Hepatocyte (in vitro differentiated cells): Measurements from ENCODE around the gene XPNPEP2. TPM values are rescaled to one million over a fixed set of nuclear protein-coding genes. Genes with fewer than 3 reads are reported as not detected.

Experiments
- DNase-seq: peaks from one replicate; pipeline ENCODE4 v3.0.0-alpha.2; 2016; ENCODE audit warnings: low spot score
- H2AFZ ChIP-seq: fragments of 200-600 bp; sonication (generic); 2 replicates; pipeline ENCODE4 v1.6.0; 2016; ENCODE audit warnings: antibody characterized with exemption, mild to moderate bottlenecking
- H3K27ac ChIP-seq: fragments of 200-600 bp; sonication (generic); 2 replicates; pipeline ENCODE4 v1.5.1; 2016; ENCODE audit warnings: mild to moderate bottlenecking
- H3K27me3 ChIP-seq: fragments of 200-600 bp; sonication (generic); 2 replicates; pipeline ENCODE4 v1.6.1; 2016
- H3K36me3 ChIP-seq: fragments of 200-600 bp; sonication (generic); replicated peaks from 2 replicates; pipeline ENCODE4 v1.5.1; 2016; ENCODE audit warnings: low read depth; ENCODE audit not compliant: insufficient read depth
- H3K4me1 ChIP-seq: fragments of 200-600 bp; sonication (generic); 2 replicates; pipeline ENCODE4 v1.5.1; 2016; ENCODE audit warnings: mild to moderate bottlenecking, moderate library complexity; ENCODE audit not compliant: insufficient read depth
- H3K4me2 ChIP-seq: fragments of 200-600 bp; sonication (generic); 2 replicates; pipeline ENCODE4 v1.6.0; 2016
- H3K4me3 ChIP-seq: fragments of 200-600 bp; sonication (generic); 2 replicates; pipeline ENCODE4 v1.5.1; 2016; ENCODE audit warnings: mild to moderate bottlenecking
- H3K79me2 ChIP-seq: fragments of 200-600 bp; sonication (generic); 2 replicates; pipeline ENCODE4 v1.6.0; 2017; ENCODE audit warnings: mild to moderate bottlenecking
- H3K9me2 ChIP-seq: fragments of 200-600 bp; sonication (generic); replicated peaks from 2 replicates; pipeline ENCODE4 v1.6.0; 2017; ENCODE audit warnings: mild to moderate bottlenecking; ENCODE audit not compliant: insufficient read depth
- H3K9me3 ChIP-seq: fragments of 200-600 bp; sonication (generic); 2 replicates; pipeline ENCODE4 v1.5.1; 2016; ENCODE audit warnings: low read depth, mild to moderate bottlenecking
- H4K20me1 ChIP-seq: fragments of 200-600 bp; sonication (generic); 2 replicates; pipeline ENCODE4 v1.6.0; 2016; ENCODE audit warnings: mild to moderate bottlenecking; ENCODE audit not compliant: insufficient read depth, poor library complexity, severe bottlenecking
- EZH2 ChIP-seq: fragments of 200-600 bp; sonication (generic); IDR thresholded peaks from 2 replicates; pipeline ENCODE4 v1.6.1; 2016; ENCODE audit warnings: antibody characterized with exemption, mild to moderate bottlenecking, borderline replicate concordance
- EZH2phosphoT487 ChIP-seq: fragments of 200-600 bp; sonication (generic); IDR thresholded peaks from one replicate; pipeline ENCODE4 v1.6.1; 2018; ENCODE audit warnings: antibody characterized with exemption, mild to moderate bottlenecking, low read depth, moderate library complexity; ENCODE audit not compliant: unreplicated experiment, severe bottlenecking
- WGBS: methylation state at CpG from one replicate; pipeline ENCODE4 v1.1.6; 2016; ENCODE audit warnings: low lambda C conversion rate; ENCODE audit errors: missing lambda C conversion rate; 5-methylcytosine and 5-hydroxymethylcytosine counted together
- polyA plus RNA-seq: library from polyadenylated mRNA; unstranded; fragments of >200 nt; fragmentation: Nextera tagmentation; extraction: Ambion mirVana; gene quantifications from 2 replicates; pipeline ENCODE4 v1.2.1, GENCODE V29; 2016
- total RNA-seq: library from RNA; depleted of rRNA; stranded (reverse); fragments of >200 nt; gene quantifications from 2 replicates; pipeline ENCODE4 v1.2.3, GENCODE V29; 2014
- TF ChIP-seq, protein P1 (sequence below): fragments of 200-600 bp; sonication (generic); IDR thresholded peaks from 2 replicates; pipeline ENCODE4 v1.5.1; 2016; ENCODE audit warnings: antibody characterized with exemption, mild to moderate bottlenecking; ENCODE audit not compliant: poor library complexity

The XPNPEP2 gene
- total and polyA plus RNA-seq, 2 experiments from 2014 or later = 21.9 to 23.1 TPM

DNA sequence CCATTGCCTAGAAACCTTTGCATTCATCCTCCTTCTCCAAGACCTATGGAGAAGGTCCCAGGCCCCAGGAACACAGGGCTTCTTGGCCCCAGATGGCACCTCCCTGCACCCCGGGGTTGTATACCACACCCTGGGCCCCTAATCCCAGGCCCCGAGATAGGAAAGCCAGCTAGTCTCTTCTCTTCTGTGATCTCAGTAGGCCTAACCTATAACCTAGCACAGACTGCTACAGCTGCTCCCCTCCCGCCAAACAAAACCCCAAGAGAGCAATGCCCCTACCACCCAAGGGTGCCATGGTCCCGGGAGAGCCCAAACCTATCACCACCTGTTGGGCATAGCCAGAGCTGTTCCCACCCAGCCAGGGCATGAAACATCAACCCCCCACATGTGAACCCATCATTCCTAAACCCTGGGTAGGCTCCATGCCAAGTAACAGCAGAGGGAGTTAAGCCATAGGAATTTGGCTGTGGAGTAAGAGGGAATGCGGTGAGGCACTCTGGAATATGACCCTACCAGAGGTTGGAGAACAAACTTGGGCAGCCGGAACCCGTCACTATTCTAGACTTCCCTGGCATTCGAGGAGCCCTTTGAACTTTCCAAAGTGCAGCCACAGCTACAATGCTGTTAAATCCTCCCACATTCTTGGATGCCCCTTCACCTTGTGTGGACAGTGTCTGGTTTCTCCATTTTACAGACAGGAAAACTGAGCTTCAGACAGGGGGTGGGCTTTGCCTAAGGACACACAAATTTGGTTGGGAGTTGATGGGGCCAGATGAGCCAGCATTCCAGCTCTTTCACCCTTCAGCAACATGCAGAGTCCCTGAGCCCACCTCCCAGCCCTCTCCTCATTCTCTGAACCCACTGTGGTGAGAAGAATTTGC is 30.0 kb downstream of the XPNPEP2 start:
- Histone ChIP-seq H3K4me1 (no peaks in the 10 kb centered on the region), H4K20me1 (no peaks in the 10 kb centered on the region), H3K27ac (no peak overlapping the region), H2AFZ (no peak overlapping the region), H3K27me3 (no peaks in the 10 kb centered on the region), H3K9me2 (no peaks in the 10 kb centered on the region), H3K36me3 (no peaks in the 10 kb centered on the region), H3K4me2 (no peak overlapping the region), H3K9me3 (no peaks in the 10 kb centered on the region), H3K79me2 (no peaks in the 10 kb centered on the region), H3K4me3 (no peak overlapping the region)
- TF ChIP-seq, protein P1, sequence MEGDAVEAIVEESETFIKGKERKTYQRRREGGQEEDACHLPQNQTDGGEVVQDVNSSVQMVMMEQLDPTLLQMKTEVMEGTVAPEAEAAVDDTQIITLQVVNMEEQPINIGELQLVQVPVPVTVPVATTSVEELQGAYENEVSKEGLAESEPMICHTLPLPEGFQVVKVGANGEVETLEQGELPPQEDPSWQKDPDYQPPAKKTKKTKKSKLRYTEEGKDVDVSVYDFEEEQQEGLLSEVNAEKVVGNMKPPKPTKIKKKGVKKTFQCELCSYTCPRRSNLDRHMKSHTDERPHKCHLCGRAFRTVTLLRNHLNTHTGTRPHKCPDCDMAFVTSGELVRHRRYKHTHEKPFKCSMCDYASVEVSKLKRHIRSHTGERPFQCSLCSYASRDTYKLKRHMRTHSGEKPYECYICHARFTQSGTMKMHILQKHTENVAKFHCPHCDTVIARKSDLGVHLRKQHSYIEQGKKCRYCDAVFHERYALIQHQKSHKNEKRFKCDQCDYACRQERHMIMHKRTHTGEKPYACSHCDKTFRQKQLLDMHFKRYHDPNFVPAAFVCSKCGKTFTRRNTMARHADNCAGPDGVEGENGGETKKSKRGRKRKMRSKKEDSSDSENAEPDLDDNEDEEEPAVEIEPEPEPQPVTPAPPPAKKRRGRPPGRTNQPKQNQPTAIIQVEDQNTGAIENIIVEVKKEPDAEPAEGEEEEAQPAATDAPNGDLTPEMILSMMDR = no peak
- TF ChIP-seq EZH2 (no peak), EZH2phosphoT487 (no peak)
- 79% methylated on average over 8 of the region's 8 CpGs for WGBS
- no peak for DNase-seq

DNA sequence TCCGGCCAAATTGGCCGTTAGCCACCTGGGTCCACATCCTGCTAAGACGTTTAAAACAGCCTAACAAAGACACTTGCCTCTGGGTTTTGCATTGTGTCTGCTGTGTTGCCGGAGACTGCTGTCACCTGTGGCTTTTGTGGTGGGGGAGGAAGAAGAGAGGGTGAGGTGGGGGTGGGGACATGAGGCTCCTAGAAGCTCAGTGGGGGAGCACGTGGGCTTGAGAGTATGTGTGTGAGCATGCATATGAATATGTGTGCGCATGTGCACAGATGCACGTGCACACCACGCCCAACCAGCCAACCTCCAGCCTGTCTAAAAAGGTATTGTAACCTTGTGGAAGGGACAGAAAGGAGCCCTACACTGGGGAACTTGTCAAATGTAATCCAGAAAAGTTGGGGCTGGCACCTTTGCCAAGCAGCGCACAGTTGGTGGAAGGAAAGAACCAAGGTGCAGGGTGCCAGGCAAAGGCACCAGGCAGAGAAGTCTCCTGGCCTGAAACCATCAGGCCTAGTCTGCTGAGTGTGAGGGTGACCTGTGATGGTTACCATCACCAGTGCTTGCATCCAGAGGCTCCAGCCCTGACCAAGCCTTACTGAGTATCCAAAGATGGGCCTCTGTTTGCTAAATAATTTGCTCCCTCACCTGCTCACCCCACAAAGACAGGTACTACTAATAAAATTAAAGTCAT is 30.8 kb downstream of the XPNPEP2 start:
- TF ChIP-seq, protein P1 = no peak
- TF ChIP-seq EZH2 (no peak), EZH2phosphoT487 (no peak)

DNA sequence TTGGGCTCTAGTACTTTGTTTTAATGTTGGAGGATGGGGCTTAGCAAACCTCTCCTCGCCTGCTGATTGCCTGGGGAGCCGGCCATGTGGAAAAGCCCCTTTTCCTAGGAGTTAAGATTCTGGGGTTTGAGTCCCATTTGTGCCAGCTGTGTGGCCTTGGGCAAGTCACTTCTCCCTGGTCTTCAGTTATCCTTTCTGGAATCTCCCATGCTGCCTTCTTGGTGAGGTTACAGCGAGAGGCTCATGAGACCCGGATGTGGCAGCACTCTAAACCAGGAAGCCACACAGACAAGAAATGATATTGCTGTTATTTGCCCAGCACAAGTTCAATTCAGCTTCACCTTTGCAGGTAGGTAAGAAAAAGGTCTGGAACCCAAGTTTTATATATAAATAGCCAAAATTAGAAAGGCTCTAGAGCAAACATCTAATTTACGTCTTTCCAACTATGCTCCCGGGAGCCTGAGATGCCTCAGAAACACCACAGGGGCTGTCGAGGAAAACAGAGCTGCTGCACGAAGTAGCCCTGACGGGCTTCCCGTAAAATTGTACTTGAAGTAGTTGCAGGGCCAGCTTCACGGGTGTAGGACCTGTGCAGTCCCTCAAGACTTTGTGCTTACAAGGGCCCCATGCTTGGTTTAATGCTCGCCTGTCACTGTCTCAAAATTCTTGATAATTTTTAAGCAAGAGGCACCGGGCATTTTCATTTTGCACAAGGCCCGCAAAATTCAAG is 32.7 kb downstream of the XPNPEP2 start:
- H3K4me2 ChIP-seq = no peak overlapping the region
- H3K27me3 ChIP-seq = no peaks in the 10 kb centered on the region
- no peak overlapping the region for H3K27ac ChIP-seq
- H3K36me3 ChIP-seq = no peaks in the 10 kb centered on the region
- H3K9me2 ChIP-seq = no peaks in the 10 kb centered on the region
- H4K20me1 ChIP-seq = no peaks in the 10 kb centered on the region
- H3K9me3 ChIP-seq = no peaks in the 10 kb centered on the region
- peaks cover 3% of the 10 kb centered on the region for H3K4me1 ChIP-seq
- no peak overlapping the region for H2AFZ ChIP-seq
- no peak for TF ChIP-seq EZH2phosphoT487
- TF ChIP-seq, protein P1 = no peak
- TF ChIP-seq EZH2 = no peak
- H3K79me2 ChIP-seq = no peaks in the 10 kb centered on the region
- H3K4me3 ChIP-seq = no peak overlapping the region
- no peak for DNase-seq
- WGBS = 72% methylated on average over 14 of the region's 14 CpGs

More for the DNA sequence above, 30.8 kb downstream of the XPNPEP2 start:
- no peaks in the 10 kb centered on the region for H3K79me2 ChIP-seq
- H3K27me3 ChIP-seq = no peaks in the 10 kb centered on the region
- peaks cover 3% of the 10 kb centered on the region for H3K4me1 ChIP-seq
- H3K27ac ChIP-seq = no peak overlapping the region
- no peaks in the 10 kb centered on the region for H3K36me3 ChIP-seq
- WGBS = 84% methylated on average over 8 of the region's 9 CpGs
- H3K9me2 ChIP-seq = no peaks in the 10 kb centered on the region
- no peaks in the 10 kb centered on the region for H3K9me3 ChIP-seq
- DNase-seq = no peak
- no peak overlapping the region for H3K4me2 ChIP-seq
- H2AFZ ChIP-seq = no peak overlapping the region
- no peak overlapping the region for H3K4me3 ChIP-seq
- no peaks in the 10 kb centered on the region for H4K20me1 ChIP-seq
